ENCODE results near the gene PLEKHJ1.
"Not testable (repeated sequence)": the region's sequence is repeated elsewhere in the genome, so short reads cannot be mapped to it uniquely, and the experiment has no call there.

PLEKHJ1 gene

GRCh38 chr19:2236314-2237050, at the start of gene PLEKHJ1, which contains the start of gene SF3A2:
TSS of gene PLEKHJ1 (minus strand) at chr19:2236329. CDS start at chr19:2236248, 81 bp downstream.
TSS of gene SF3A2 (plus strand) at chr19:2236824. CDS start at chr19:2243419, 6,595 bp downstream.
- peak; percentile 99 for DNase-seq (ENCODE audit: low spot score)

- DNase-seq (ENCODE audit: low spot score), result no peak
Observed at GRCh38 chr19:2283835-2284507, 47.8 kb upstream of the PLEKHJ1 start.

GRCh38 chr19:2282862-2283237, 46.7 kb upstream of the PLEKHJ1 start:
- DNase-seq (ENCODE audit: low spot score), result no peak

GRCh38 chr19:2282062-2282861, 46.1 kb upstream of the PLEKHJ1 start, which contains the start of gene PEAK3:
TSS of gene PEAK3 (minus strand) at chr19:2282175. CDS start at chr19:2280931, 1,244 bp downstream.
- DNase-seq (ENCODE audit: low spot score), result peak; percentile 71

GRCh38 chr19:2281265-2282061, 45.3 kb upstream of the PLEKHJ1 start:
- not testable (repeated sequence) for DNase-seq (ENCODE audit: low spot score)

GRCh38 chr19:2280633-2281264, 44.6 kb upstream of the PLEKHJ1 start:
- DNase-seq (ENCODE audit: low spot score), result no peak

GRCh38 chr19:2278459-2279158, 42.5 kb upstream of the PLEKHJ1 start:
- no peak for DNase-seq (ENCODE audit: low spot score)

GRCh38 chr19:2277138-2277537, 41.0 kb upstream of the PLEKHJ1 start:
- DNase-seq (ENCODE audit: low spot score), result no peak

GRCh38 chr19:2276429-2276986, 40.4 kb upstream of the PLEKHJ1 start:
- DNase-seq (ENCODE audit: low spot score), result no peak

GRCh38 chr19:2275588-2276428, 39.7 kb upstream of the PLEKHJ1 start:
- no peak for DNase-seq (ENCODE audit: low spot score)

- peak; percentile 79 for DNase-seq (ENCODE audit: low spot score)
Observed at GRCh38 chr19:2274931-2275535, 38.9 kb upstream of the PLEKHJ1 start.

GRCh38 chr19:2274185-2274711, 38.1 kb upstream of the PLEKHJ1 start:
- DNase-seq (ENCODE audit: low spot score), result no peak

GRCh38 chr19:2273356-2274184, 37.4 kb upstream of the PLEKHJ1 start:
- peak; percentile 93 for DNase-seq (ENCODE audit: low spot score)

- no peak for DNase-seq (ENCODE audit: low spot score)
Observed at GRCh38 chr19:2271234-2272103, 35.3 kb upstream of the PLEKHJ1 start.

- peak; percentile 73 for DNase-seq (ENCODE audit: low spot score)
Observed at GRCh38 chr19:2270423-2271233, 34.5 kb upstream of the PLEKHJ1 start.

GRCh38 chr19:2270157-2270422, 34.0 kb upstream of the PLEKHJ1 start:
- DNase-seq (ENCODE audit: low spot score), result no peak
